ENCODE data around the gene SFRP4. TPM values are rescaled to one million over a fixed set of nuclear protein-coding genes. Genes with fewer than 3 reads are reported as not detected.
A peak's percentile ranks its signal among the peaks of the same experiment; 100 is the strongest.

The SFRP4 gene
- total and polyA plus RNA-seq, 12 donors = 0.20 to 9.9 (median 2.9) TPM

- WGBS, 2 donors = 73 to 86% methylated on average over 8 of the region's 8 CpGs
- no peak for DNase-seq
- intact Hi-C loops (cut with DNase I) = no loop called here
- peak overlapping the region; percentile 4 to 87 (median 66) for H3K27ac ChIP-seq
- H3K36me3 ChIP-seq = peaks cover 0 to 4% (median 0%) of the 10 kb centered on the region in 9 donors
- TF ChIP-seq, protein P1, sequence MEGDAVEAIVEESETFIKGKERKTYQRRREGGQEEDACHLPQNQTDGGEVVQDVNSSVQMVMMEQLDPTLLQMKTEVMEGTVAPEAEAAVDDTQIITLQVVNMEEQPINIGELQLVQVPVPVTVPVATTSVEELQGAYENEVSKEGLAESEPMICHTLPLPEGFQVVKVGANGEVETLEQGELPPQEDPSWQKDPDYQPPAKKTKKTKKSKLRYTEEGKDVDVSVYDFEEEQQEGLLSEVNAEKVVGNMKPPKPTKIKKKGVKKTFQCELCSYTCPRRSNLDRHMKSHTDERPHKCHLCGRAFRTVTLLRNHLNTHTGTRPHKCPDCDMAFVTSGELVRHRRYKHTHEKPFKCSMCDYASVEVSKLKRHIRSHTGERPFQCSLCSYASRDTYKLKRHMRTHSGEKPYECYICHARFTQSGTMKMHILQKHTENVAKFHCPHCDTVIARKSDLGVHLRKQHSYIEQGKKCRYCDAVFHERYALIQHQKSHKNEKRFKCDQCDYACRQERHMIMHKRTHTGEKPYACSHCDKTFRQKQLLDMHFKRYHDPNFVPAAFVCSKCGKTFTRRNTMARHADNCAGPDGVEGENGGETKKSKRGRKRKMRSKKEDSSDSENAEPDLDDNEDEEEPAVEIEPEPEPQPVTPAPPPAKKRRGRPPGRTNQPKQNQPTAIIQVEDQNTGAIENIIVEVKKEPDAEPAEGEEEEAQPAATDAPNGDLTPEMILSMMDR (IDR thresholded peaks at IDR 0.05) = no peak
- H3K4me3 ChIP-seq = no peak overlapping the region
- H3K27me3 ChIP-seq = no peaks in the 10 kb centered on the region
- no peaks in the 10 kb centered on the region for H3K9me3 ChIP-seq
- peaks cover 2 to 52% (median 30%) of the 10 kb centered on the region in 9 donors for H3K4me1 ChIP-seq
- peak in 6 of 8 donors; percentile 23 to 54 (median 39) for ATAC-seq
Measured at GRCh38 chr7:37943905-37944736, 27.5 kb upstream of the SFRP4 start.

- intact Hi-C loops (cut with DNase I) = no loop called here
- TF ChIP-seq, protein P1 (IDR thresholded peaks at IDR 0.05) = no peak
- Histone ChIP-seq H3K36me3 (no peaks in the 10 kb centered on the region), H3K27ac (peak overlapping the region; percentile 25 to 87 (median 66)), H3K9me3 (peaks cover 0 to 9% (median 0%) of the 10 kb centered on the region in 11 donors), H3K4me1 (peaks cover 2 to 50% (median 30%) of the 10 kb centered on the region in 9 donors), H3K4me3 (no peak overlapping the region), H3K27me3 (no peaks in the 10 kb centered on the region)
- peak; percentile 93 to 98 (median 95) for ATAC-seq
- WGBS, 2 donors = 33 to 34% methylated on average over 12 of the region's 12 CpGs
- peak; percentile 80 to 83 for DNase-seq
Measured at GRCh38 chr7:37942934-37943610, 26.5 kb upstream of the SFRP4 start.

DNA sequence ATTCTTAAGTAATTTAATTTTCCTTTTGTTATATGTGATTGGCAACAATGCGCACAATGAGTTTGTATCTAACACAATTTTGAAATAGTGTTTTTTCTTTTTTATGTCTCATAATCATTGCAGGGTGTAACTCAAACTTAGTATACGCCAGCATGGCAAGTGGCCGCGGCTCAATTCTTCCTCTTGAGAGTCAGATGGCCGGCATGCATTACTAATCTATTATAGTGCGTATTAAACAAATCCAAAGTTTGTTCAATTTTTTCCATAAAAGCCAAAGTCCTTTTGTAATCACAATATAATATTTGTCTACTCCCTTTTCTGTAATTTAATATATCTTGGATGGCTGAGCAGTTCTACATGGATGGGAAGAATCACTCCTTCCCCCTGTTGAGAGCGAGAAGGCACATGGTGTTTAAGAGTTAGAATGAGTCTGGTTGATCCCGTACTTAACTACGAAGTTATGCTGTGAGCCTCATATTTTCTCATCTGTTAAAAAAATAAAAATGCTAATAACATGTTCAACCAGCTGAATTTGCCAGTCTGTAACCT, 16.5 kb upstream of the SFRP4 start:
- ATAC-seq = no peak

DNA sequence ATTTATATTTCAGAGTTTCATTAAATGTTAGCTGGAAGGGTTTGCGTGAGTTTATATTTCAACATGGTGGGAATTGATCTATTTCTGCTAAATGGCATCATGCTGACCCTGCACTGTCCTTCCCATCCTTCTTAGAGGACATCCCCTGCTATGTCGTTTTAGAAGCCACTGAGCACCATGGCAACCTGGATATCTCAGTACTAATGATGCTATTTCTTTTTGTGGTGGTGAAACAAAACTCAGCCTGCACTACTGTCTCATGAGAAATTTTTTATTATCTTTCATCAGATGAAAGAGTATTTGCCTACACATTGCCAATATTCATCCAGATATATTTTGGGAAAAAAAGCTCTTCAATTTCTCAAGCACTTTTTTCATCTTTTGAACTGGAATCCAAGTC, 15.9 kb upstream of the SFRP4 start:
- DNase-seq (no peak), ATAC-seq (no peak)
- H3K36me3 ChIP-seq = no peaks in the 10 kb centered on the region
- no peak overlapping the region for H3K27ac ChIP-seq
- H3K9me3 ChIP-seq = peaks cover 0 to 18% (median 3%) of the 10 kb centered on the region in 11 donors
- TF ChIP-seq, protein P1 (IDR thresholded peaks at IDR 0.05) = no peak
- no peaks in the 10 kb centered on the region for H3K27me3 ChIP-seq
- peaks cover 0 to 10% (median 3%) of the 10 kb centered on the region in 9 donors for H3K4me1 ChIP-seq
- WGBS, 2 donors = 68 to 70% methylated on average over 2 of the region's 2 CpGs
- intact Hi-C loops (cut with DNase I) = no loop called here
- no peak overlapping the region for H3K4me3 ChIP-seq

More for the DNA sequence above, 16.5 kb upstream of the SFRP4 start:
- Histone ChIP-seq H3K27me3 (no peaks in the 10 kb centered on the region), H3K27ac (no peak overlapping the region), H3K4me1 (peaks cover 0 to 9% (median 3%) of the 10 kb centered on the region in 9 donors), H3K36me3 (no peaks in the 10 kb centered on the region), H3K9me3 (peaks cover 0 to 19% (median 3%) of the 10 kb centered on the region in 11 donors), H3K4me3 (no peak overlapping the region)
- intact Hi-C loops (cut with DNase I) = no loop called here
- WGBS, 2 donors = 87 to 96% methylated on average over 9 of the region's 9 CpGs
- no peak for DNase-seq
- TF ChIP-seq, protein P1 (IDR thresholded peaks at IDR 0.05) = no peak

Measured in heart right ventricle (tissue), 16 donors.